Effector memory CD8-positive, alpha-beta T cell (primary cell): ENCODE measurements around the gene HOXA7.

ENCODE experiments used
- ATAC-seq: fragments of 150-1000 bp; cut with Tn5 transposase; replicated peaks from 2 replicates; pipeline ENCODE4 v1.10.0; 2021; ENCODE audit warnings: mild to moderate bottlenecking, moderate library complexity
- DNase-seq, 3 experiments: peaks; one replicate each; pipeline ENCODE4 v3.0.0; 2021
- H3K27ac Mint-ChIP-seq, 2 donors: one replicate each; pipeline ENCODE4 v1.8.0; 2022; ENCODE audit warnings: mild to moderate bottlenecking in 2 of 2, mixed read lengths in 2 of 2, moderate library complexity in 2 of 2
- H3K27me3 Mint-ChIP-seq, 2 donors: one replicate each; pipeline ENCODE4 v1.8.0; 2022; ENCODE audit warnings: mixed read lengths in 2 of 2
- H3K36me3 Mint-ChIP-seq: one replicate; pipeline ENCODE4 v1.8.0; 2022; ENCODE audit warnings: mild to moderate bottlenecking, moderate library complexity, mixed read lengths; ENCODE audit not compliant: insufficient read depth
- H3K4me1 Mint-ChIP-seq, 2 donors: one replicate each; pipeline ENCODE4 v1.8.0; 2022; ENCODE audit warnings: low read depth in 2 of 2, mixed read lengths in 2 of 2
- H3K4me3 Mint-ChIP-seq, 2 donors: one replicate each; pipeline ENCODE4 v1.8.0; 2022; ENCODE audit warnings: mild to moderate bottlenecking in 2 of 2, mixed read lengths in 2 of 2, moderate library complexity in 2 of 2
- H3K9me3 Mint-ChIP-seq, 2 donors: one replicate each; pipeline ENCODE4 v1.8.0; 2022; ENCODE audit warnings: mixed read lengths in 2 of 2

Gene HOXA7

DNA sequence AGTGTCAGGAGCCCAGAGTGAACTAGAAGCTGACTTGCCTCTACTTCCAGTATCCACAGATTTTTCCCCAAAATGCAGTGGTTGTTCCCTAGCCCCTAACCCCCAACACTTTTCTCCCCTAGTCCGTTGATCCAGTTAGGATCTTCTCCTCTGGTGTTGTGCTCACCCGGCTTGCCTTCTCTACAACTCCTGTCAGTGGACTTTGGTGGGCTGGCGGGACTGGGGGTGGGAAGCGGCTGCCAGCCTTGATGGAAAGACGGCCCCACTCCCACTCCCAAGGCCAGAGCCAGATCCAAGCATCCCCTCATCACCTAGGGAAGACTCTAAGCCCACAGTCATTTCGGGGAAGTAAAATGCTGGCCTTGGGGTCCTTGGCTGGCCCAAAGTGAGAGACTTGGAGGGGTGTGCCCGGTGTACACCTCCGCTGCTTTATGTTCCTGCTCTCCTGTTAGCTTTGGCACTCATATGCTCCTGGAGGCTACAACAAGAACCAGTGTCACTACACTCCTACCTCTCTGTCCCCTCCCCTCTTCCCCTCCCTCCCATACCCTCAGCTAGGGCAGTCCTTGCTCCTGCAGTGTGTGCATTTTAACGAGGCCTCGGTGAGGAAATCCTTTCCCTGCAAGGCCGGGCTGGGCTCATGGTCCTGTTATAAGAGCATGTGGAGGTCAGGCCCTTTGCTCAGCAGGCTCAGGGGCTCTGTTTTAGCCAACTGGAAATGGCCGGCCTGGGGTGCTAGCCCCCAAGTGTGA, 18.6 kb upstream of the HOXA7 start:
- Mint-ChIP-seq H3K4me1 (peaks cover 12 to 24% of the 10 kb centered on the region in 2 donors), H3K27me3 (peaks cover 67 to 91% of the 10 kb centered on the region in 2 donors), H3K36me3 (peaks cover 21% of the 10 kb centered on the region), H3K4me3 (peak overlapping the region; percentile 63 to 77), H3K9me3 (no peaks in the 10 kb centered on the region), H3K27ac (no peak overlapping the region)
- DNase-seq (no peak), ATAC-seq (no peak)

DNA sequence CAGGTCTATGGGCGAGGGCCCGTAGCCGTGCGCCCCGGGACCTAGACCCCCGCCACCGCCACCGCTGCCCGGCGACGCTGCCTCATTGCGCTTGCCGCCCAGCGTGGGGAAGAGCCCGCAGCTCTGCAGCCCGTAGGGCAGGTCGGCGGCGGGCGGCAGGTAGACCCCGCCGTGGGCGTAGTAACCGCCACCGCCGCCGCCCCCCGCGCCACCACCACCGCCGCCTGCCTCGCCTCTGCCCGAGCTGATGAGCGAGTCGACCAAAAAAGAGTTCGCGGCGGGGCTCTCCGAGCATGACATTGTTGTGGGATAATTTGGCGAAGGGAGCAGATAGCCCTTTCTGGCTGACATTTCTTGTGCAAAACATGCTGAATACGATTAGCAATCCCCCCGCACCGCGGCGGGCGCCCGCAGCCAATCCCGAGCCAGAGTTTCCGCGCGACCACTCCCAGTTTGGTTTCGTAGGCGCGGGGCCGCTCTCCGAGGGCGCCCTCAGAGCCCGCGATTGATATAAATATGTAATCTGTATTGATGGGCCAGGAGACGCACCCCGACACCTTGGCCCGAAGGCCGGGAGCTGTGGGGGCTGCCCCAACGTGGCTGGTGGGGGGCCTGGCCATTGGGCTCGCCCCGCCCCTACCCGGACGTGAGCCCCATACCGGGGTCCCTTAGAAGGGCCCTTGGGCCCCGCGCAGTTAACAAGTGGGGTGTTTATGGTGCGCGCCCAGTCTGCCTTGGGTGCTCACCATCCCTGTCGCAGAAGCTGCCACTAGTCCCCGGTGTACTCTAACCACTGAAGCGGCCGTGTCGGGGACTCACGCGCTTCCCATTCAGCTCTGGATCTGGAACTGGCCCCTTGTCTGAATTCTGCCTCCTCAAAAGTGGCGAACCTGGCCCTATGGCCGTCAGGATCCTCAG, 17.7 kb upstream of the HOXA7 start, which contains the start of gene HOXA10:
Gene HOXA10, minus strand, starts transcription at position 365 of the 918 bp plus-strand sequence. Its CDS starts 14 bp downstream, at position 351.
- peaks cover 19% of the 10 kb centered on the region for H3K36me3 Mint-ChIP-seq
- H3K4me1 Mint-ChIP-seq, result peaks cover 14 to 20% of the 10 kb centered on the region in 2 donors
- ATAC-seq (no peak), DNase-seq (no peak)
- peaks cover 67 to 91% of the 10 kb centered on the region in 2 donors for H3K27me3 Mint-ChIP-seq
- H3K9me3 Mint-ChIP-seq, result no peaks in the 10 kb centered on the region
- no peak within 1 kb of the TSS for H3K27ac Mint-ChIP-seq
- peak within 1 kb of the TSS; percentile 76 to 77 for H3K4me3 Mint-ChIP-seq

DNA sequence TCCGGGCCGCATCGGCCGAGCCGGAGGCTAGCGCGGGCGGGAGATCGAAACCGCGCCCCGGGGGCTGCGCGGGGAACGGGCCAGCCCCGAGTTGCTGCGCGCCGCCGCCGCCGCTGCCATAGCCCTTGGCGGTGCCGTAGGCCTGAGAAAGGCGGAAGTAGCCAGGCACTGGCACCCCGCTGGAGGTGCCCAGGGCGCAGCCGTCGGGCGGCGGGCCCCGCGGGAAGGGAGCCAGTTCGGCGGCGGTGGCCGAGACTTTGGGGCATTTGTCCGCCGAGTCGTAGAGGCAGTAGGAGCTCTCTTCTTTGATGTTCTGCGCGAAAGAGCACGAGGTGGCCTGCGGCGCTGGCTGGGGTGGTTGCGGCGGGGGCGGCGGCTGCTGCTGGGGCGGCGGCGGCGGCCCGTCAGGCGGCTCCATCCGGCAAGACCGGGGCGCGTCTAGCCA, 17.1 kb upstream of the HOXA7 start:
- DNase-seq (peak in 1 of 3 experiments; percentile 37), ATAC-seq (peak; percentile 77)
- Mint-ChIP-seq H3K36me3 (peaks cover 22% of the 10 kb centered on the region), H3K4me3 (peak overlapping the region; percentile 76 to 77), H3K9me3 (no peaks in the 10 kb centered on the region), H3K27ac (no peak overlapping the region), H3K4me1 (peaks cover 17 to 24% of the 10 kb centered on the region in 2 donors), H3K27me3 (peaks cover 66 to 91% of the 10 kb centered on the region in 2 donors)

- DNase-seq (no peak), ATAC-seq (peak; percentile 52)
- H3K36me3 Mint-ChIP-seq, result peaks cover 24% of the 10 kb centered on the region
- H3K27me3 Mint-ChIP-seq, result peaks cover 66 to 91% of the 10 kb centered on the region in 2 donors
- peaks cover 19 to 26% of the 10 kb centered on the region in 2 donors for H3K4me1 Mint-ChIP-seq
- no peaks in the 10 kb centered on the region for H3K9me3 Mint-ChIP-seq
- H3K27ac Mint-ChIP-seq, result no peak overlapping the region
- H3K4me3 Mint-ChIP-seq, result peak overlapping the region; percentile 76 to 77
Measured at GRCh38 chr7:27172823-27173510, 16.5 kb upstream of the HOXA7 start.

- peaks cover 19 to 26% of the 10 kb centered on the region in 2 donors for H3K4me1 Mint-ChIP-seq
- peak overlapping the region in 1 of 2 donors; percentile 33 for H3K27ac Mint-ChIP-seq
- DNase-seq (no peak), ATAC-seq (no peak)
- peaks cover 66 to 91% of the 10 kb centered on the region in 2 donors for H3K27me3 Mint-ChIP-seq
- peaks cover 28% of the 10 kb centered on the region for H3K36me3 Mint-ChIP-seq
- peak overlapping the region; percentile 63 to 76 for H3K4me3 Mint-ChIP-seq
- H3K9me3 Mint-ChIP-seq, result no peaks in the 10 kb centered on the region
Measured at GRCh38 chr7:27172315-27172774, 15.9 kb upstream of the HOXA7 start.

DNA sequence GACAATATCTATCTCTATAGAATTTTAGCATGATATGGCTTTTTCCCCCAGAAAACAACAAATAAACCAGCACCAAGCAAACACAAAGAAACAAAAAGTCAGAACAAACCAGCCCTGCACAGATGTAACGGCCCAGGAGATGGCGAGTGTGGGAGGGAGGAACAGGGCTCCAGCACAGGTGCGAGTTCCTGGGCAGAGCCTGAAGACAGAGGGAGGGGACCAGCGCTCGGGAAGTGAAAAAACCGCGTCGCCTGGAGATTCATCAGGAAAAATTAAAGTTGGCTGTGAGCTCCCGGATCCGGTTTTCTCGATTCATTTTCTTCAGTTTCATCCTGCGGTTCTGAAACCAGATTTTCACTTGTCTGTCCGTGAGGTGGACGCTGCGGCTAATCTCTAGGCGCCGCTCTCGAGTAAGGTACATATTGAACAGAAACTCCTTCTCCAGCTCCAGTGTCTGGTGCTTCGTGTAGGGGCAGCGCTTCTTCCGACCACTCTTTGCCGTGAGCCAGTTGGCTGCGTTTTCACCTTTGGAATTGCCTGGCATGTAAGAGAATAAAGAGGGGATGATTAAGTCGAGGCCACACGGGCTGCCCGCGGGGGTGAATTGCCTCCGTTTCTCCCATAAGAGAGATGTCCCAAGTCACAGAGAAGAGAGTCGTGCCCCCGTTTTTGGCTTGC, 15.3 kb upstream of the HOXA7 start:
- Mint-ChIP-seq H3K9me3 (no peaks in the 10 kb centered on the region), H3K36me3 (peaks cover 33% of the 10 kb centered on the region), H3K27me3 (peaks cover 71 to 91% of the 10 kb centered on the region in 2 donors), H3K4me1 (peaks cover 21 to 31% of the 10 kb centered on the region in 2 donors), H3K27ac (peak overlapping the region in 1 of 2 donors; percentile 33), H3K4me3 (peak overlapping the region; percentile 63 to 76)
- ATAC-seq, result no peak
- no peak for DNase-seq

DNA sequence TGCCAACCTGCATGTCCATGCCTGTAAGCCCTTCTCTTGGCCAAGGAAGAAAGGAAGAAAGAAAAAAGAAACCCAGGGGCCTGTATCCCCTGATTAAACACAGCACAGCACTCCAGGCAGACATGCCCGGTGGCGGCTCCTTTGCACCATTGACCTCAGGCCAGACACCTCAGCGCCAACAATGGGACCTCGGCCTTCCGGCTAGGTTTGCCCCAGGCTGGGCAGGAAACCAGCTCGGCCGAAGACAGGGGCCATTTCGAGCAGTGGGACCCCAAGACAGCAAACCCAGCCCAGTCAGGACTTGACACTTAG, 14.8 kb upstream of the HOXA7 start:
- no peak for DNase-seq
- H3K9me3 Mint-ChIP-seq, result no peaks in the 10 kb centered on the region
- H3K27ac Mint-ChIP-seq, result no peak overlapping the region
- no peak for ATAC-seq
- H3K36me3 Mint-ChIP-seq, result peaks cover 37% of the 10 kb centered on the region
- peak overlapping the region; percentile 63 to 76 for H3K4me3 Mint-ChIP-seq
- peaks cover 23 to 31% of the 10 kb centered on the region in 2 donors for H3K4me1 Mint-ChIP-seq
- peaks cover 76 to 91% of the 10 kb centered on the region in 2 donors for H3K27me3 Mint-ChIP-seq

DNA sequence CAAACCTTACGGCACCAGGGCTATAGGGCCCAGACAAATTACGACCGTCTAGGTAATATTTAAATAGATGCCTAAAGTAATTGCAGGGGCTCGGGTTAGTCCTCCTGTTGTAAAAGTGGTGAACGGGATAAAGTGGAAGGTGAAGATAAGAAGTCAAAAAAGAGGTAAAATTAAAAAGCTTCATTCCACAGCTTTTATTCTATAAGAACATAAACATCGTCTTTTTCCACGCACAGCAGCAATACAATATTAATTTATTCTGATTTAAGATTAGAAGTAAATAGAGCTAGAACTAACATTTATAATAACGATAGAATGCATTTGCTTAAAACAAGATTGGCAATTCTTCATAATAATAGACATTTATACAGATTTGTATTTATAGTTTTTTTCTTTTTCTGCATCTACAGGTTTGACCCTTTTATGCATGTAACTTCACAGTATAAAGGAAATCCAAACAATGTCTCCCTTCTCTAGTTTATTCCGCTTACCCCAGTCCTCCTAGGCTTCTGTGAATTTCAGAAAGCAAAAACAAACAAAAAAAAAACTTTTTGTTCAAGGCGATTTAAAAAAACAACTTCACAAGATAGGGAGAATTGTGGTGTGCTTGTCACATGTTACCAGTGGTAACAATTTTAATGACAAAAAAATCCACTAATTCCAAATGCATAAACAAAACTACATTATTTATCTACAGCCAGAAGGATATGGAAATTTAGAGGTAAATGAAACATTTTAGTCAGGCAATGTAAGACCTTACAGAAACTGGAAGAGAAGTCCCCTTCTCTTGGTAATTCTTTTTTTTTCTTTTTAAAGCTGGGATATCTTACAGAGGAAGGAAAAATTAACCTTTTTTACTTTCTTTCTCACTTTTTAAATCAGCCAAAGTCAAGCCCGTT, 14.2 kb upstream of the HOXA7 start:
- ATAC-seq (no peak), DNase-seq (no peak)
- no peak overlapping the region for H3K4me3 Mint-ChIP-seq
- peaks cover 43% of the 10 kb centered on the region for H3K36me3 Mint-ChIP-seq
- H3K27me3 Mint-ChIP-seq, result peaks cover 74 to 91% of the 10 kb centered on the region in 2 donors
- H3K27ac Mint-ChIP-seq, result peak overlapping the region in 1 of 2 donors; percentile 46
- H3K9me3 Mint-ChIP-seq, result no peaks in the 10 kb centered on the region
- peaks cover 26 to 33% of the 10 kb centered on the region in 2 donors for H3K4me1 Mint-ChIP-seq

GRCh38 chr7:27169658-27170425, 13.4 kb upstream of the HOXA7 start:
- peak overlapping the region in 1 of 2 donors; percentile 46 for H3K27ac Mint-ChIP-seq
- ATAC-seq (peak; percentile 26), DNase-seq (no peak)
- H3K27me3 Mint-ChIP-seq, result peaks cover 70 to 91% of the 10 kb centered on the region in 2 donors
- H3K4me1 Mint-ChIP-seq, result peaks cover 28 to 35% of the 10 kb centered on the region in 2 donors
- peak overlapping the region; percentile 31 to 41 for H3K4me3 Mint-ChIP-seq
- peaks cover 49% of the 10 kb centered on the region for H3K36me3 Mint-ChIP-seq
- H3K9me3 Mint-ChIP-seq, result no peaks in the 10 kb centered on the region

GRCh38 chr7:27168265-27168947, 11.9 kb upstream of the HOXA7 start:
- DNase-seq (no peak), ATAC-seq (no peak)
- peaks cover 81 to 94% of the 10 kb centered on the region in 2 donors for H3K27me3 Mint-ChIP-seq
- H3K27ac Mint-ChIP-seq, result peak overlapping the region in 1 of 2 donors; percentile 3
- no peaks in the 10 kb centered on the region for H3K9me3 Mint-ChIP-seq
- peaks cover 32% of the 10 kb centered on the region in 2 donors for H3K4me1 Mint-ChIP-seq
- peak overlapping the region; percentile 4 to 46 for H3K4me3 Mint-ChIP-seq
- peaks cover 61% of the 10 kb centered on the region for H3K36me3 Mint-ChIP-seq

- ATAC-seq (no peak), DNase-seq (no peak)
- no peak overlapping the region for H3K4me3 Mint-ChIP-seq
- H3K9me3 Mint-ChIP-seq, result no peaks in the 10 kb centered on the region
- H3K27me3 Mint-ChIP-seq, result peaks cover 83 to 99% of the 10 kb centered on the region in 2 donors
- peaks cover 61% of the 10 kb centered on the region for H3K36me3 Mint-ChIP-seq
- H3K27ac Mint-ChIP-seq, result peak overlapping the region in 1 of 2 donors; percentile 3
- peaks cover 32% of the 10 kb centered on the region in 2 donors for H3K4me1 Mint-ChIP-seq
Measured at GRCh38 chr7:27167916-27168264, 11.4 kb upstream of the HOXA7 start.
